PFSK-1 (cell line): Measurements from ENCODE around the gene THRB.

Experiments used
- FOXP2 ChIP-seq: optimal IDR thresholded peaks from 2 replicates; pipeline ENCODE3; 2011; ENCODE audit warnings: borderline replicate concordance, control low read depth, inconsistent platforms; ENCODE audit not compliant: insufficient read depth; ENCODE audit errors: extremely low read length, extremely low read depth
- POLR2AphosphoS5 ChIP-seq: IDR thresholded peaks from 2 replicates; pipeline ENCODE4 v1.6.1; 2012; ENCODE audit warnings: low read depth, mild to moderate bottlenecking, control low read depth, low read length, moderate library complexity
- REST ChIP-seq, 2 experiments: IDR thresholded peaks; 2 replicates each; pipeline versions ENCODE4 v1.6.1 to v1.8.0; 2011 to 2012; ENCODE audit warnings: low read depth in 2 of 2, low read length in 2 of 2, control low read depth in 1 of 2, inconsistent platforms in 1 of 2, mild to moderate bottlenecking in 1 of 2, moderate library complexity in 1 of 2; ENCODE audit not compliant: insufficient read depth in 1 of 2
- SIN3A ChIP-seq: IDR thresholded peaks from 2 replicates; pipeline ENCODE4 v1.6.1; 2012; ENCODE audit warnings: mild to moderate bottlenecking, low read length, moderate library complexity, borderline replicate concordance; ENCODE audit not compliant: insufficient read depth
- TAF1 ChIP-seq: IDR thresholded peaks from 2 replicates; pipeline ENCODE4 v1.6.1; 2012; ENCODE audit warnings: low read length, control low read depth, borderline replicate concordance; ENCODE audit not compliant: insufficient read depth

Gene THRB

GRCh38 chr3:24237971-24238706 lies 256.5 kb downstream of the THRB start:
- no peak for TF ChIP-seq FOXP2
- TF ChIP-seq SIN3A = no peak
- TF ChIP-seq REST (IDR thresholded peaks at IDR 0.05; ENCODE audit: insufficient read depth in 1 of 2, low read depth in 2 of 2, low read length in 2 of 2) = no peak

- no peak for TF ChIP-seq TAF1
- no peak for TF ChIP-seq REST (IDR thresholded peaks at IDR 0.05; ENCODE audit: insufficient read depth in 1 of 2, low read depth in 2 of 2, low read length in 2 of 2)
- no peak for TF ChIP-seq FOXP2
- TF ChIP-seq SIN3A = no peak
- TF ChIP-seq POLR2AphosphoS5 = no peak
Observed at GRCh38 chr3:24235121-24235520, 259.5 kb downstream of the THRB start.

DNA sequence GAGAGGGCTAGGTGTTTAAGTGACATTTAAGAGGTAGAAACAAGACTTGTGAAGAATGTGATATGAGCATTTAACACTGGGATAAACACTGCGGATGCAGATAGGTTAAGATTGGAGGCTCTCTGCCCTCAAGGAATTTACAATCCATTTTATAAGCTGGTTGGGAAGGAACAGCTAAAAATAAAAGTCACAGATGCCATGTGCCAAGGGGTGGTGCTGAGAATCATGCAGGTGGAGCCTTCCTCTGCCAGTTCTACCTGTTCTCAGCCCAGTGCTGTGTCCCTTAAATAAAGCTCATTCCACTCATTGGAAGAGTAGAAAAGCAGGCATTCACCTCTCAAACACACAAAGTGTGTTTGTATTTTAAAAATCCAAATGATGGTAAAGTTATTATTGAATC lies 261.9 kb downstream of the THRB start:
- TF ChIP-seq POLR2AphosphoS5 (no peak), FOXP2 (no peak), TAF1 (no peak), REST (IDR thresholded peaks at IDR 0.05; ENCODE audit: insufficient read depth in 1 of 2, low read depth in 2 of 2, low read length in 2 of 2) (no peak), SIN3A (no peak)

- TF ChIP-seq REST (IDR thresholded peaks at IDR 0.05; ENCODE audit: insufficient read depth in 1 of 2, low read depth in 2 of 2, low read length in 2 of 2) (no peak), TAF1 (no peak), SIN3A (no peak), POLR2AphosphoS5 (no peak), FOXP2 (no peak)
Observed at GRCh38 chr3:24229468-24230221, 265.0 kb downstream of the THRB start.

DNA sequence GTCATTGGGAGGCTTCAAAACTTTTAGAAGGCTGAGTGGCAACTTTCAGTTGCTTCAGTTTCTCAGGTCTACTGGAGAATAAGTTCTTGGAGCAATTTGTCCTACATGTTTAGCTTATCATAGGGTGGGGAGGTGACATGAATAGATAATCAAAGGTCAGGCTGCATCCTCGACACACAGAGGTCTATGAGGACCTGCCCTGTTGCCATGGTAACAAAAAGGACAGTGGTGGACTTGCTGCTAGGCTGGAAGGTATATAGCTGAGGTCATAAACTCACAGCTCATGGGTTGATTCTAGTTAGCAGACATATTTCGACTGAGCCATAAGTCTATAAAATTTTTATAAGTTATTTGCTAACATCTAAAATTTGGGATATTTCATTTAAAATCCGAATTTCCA lies 267.0 kb downstream of the THRB start:
- TF ChIP-seq POLR2AphosphoS5 (no peak), TAF1 (no peak), SIN3A (no peak), REST (IDR thresholded peaks at IDR 0.05; ENCODE audit: insufficient read depth in 1 of 2, low read depth in 2 of 2, low read length in 2 of 2) (no peak), FOXP2 (no peak)
